ENCODE results near the gene ARID3B.
A peak's percentile ranks its signal among the peaks of the same experiment; 100 is the strongest.
"Not testable (repeated sequence)": the region's sequence is repeated elsewhere in the genome, so short reads cannot be mapped to it uniquely, and the experiment has no call there.

The ARID3B gene

GRCh38 chr15:74539521-74539920 lies 1.5 kb upstream of the ARID3B start:
- not testable (repeated sequence) for DNase-seq

- no peak for DNase-seq
Observed at GRCh38 chr15:74540161-74540760, 759 bp upstream of the ARID3B start.

GRCh38 chr15:74541494-74542165 lies 610 bp downstream of the ARID3B start:
- no peak for DNase-seq

GRCh38 chr15:74542166-74543042 lies 1.4 kb downstream of the ARID3B start:
- DNase-seq = no peak

GRCh38 chr15:74543043-74543422 lies 2.0 kb downstream of the ARID3B start:
- no peak for DNase-seq

GRCh38 chr15:74543583-74543982 lies 2.6 kb downstream of the ARID3B start:
- no peak for DNase-seq

- no peak for DNase-seq
Observed at GRCh38 chr15:74545086-74545485, 4.1 kb downstream of the ARID3B start.

- peak; percentile 86 for DNase-seq
Observed at GRCh38 chr15:74545776-74546656, 5.0 kb downstream of the ARID3B start.

GRCh38 chr15:74547616-74548015 lies 6.6 kb downstream of the ARID3B start:
- no peak for DNase-seq

- no peak for DNase-seq
Observed at GRCh38 chr15:74548241-74548640, 7.2 kb downstream of the ARID3B start.

GRCh38 chr15:74549816-74550215 lies 8.8 kb downstream of the ARID3B start:
- DNase-seq = no peak

- DNase-seq = no peak
Observed at GRCh38 chr15:74551714-74552113, 10.7 kb downstream of the ARID3B start.

GRCh38 chr15:74552773-74553441 lies 11.9 kb downstream of the ARID3B start:
- no peak for DNase-seq

- DNase-seq = no peak
Observed at GRCh38 chr15:74555192-74555591, 14.2 kb downstream of the ARID3B start.

- no peak for DNase-seq
Observed at GRCh38 chr15:74558706-74559105, 17.7 kb downstream of the ARID3B start.

- DNase-seq = no peak
Observed at GRCh38 chr15:74563442-74563841, 22.4 kb downstream of the ARID3B start.

GRCh38 chr15:74564182-74564581 lies 23.2 kb downstream of the ARID3B start:
- no peak for DNase-seq

- DNase-seq = no peak
Observed at GRCh38 chr15:74565381-74566085, 24.5 kb downstream of the ARID3B start.

GRCh38 chr15:74568594-74568993 lies 27.6 kb downstream of the ARID3B start:
- no peak for DNase-seq

GRCh38 chr15:74569731-74570070 lies 28.7 kb downstream of the ARID3B start:
- no peak for DNase-seq

GRCh38 chr15:74571191-74571590 lies 30.2 kb downstream of the ARID3B start:
- DNase-seq = no peak

GRCh38 chr15:74573987-74574386 lies 33.0 kb downstream of the ARID3B start:
- DNase-seq = no peak
